Liver (tissue), 9 donors: Measurements from ENCODE around the gene CNTN1. TPM values are rescaled to one million over a fixed set of nuclear protein-coding genes. Genes with fewer than 3 reads are reported as not detected.

Source experiments
- DNase-seq: peaks from one replicate; pipeline ENCODE4 v3.0.0-alpha.2; 2017; ENCODE audit warnings: low spot score
- H3K27ac ChIP-seq, 2 donors: one replicate each; pipeline ENCODE4 v1.7.0; 2013; ENCODE audit warnings: inconsistent platforms in 2 of 2, low read length in 2 of 2, control low read depth in 1 of 2, low read depth in 1 of 2, mild to moderate bottlenecking in 1 of 2
- H3K27me3 ChIP-seq, 4 donors: one replicate each; pipeline versions ENCODE4 v1.6.1 to v1.7.0; 2013; ENCODE audit warnings: low read length in 3 of 4, inconsistent platforms in 1 of 4, mild to moderate bottlenecking in 1 of 4, moderate library complexity in 1 of 4; ENCODE audit not compliant: control insufficient read depth in 4 of 4, insufficient read depth in 4 of 4
- H3K36me3 ChIP-seq, 4 donors: one replicate each; pipeline versions ENCODE4 v1.6.1 to v1.7.0; 2013; ENCODE audit warnings: low read length in 3 of 4, mild to moderate bottlenecking in 3 of 4, low read depth in 1 of 4, moderate library complexity in 1 of 4; ENCODE audit not compliant: control insufficient read depth in 4 of 4, insufficient read depth in 3 of 4
- H3K4me1 ChIP-seq, 4 donors: one replicate each; pipeline versions ENCODE4 v1.6.1 to v1.7.0; 2013; ENCODE audit warnings: low read length in 3 of 4, mild to moderate bottlenecking in 3 of 4, moderate library complexity in 1 of 4; ENCODE audit not compliant: control insufficient read depth in 4 of 4, insufficient read depth in 4 of 4
- H3K4me3 ChIP-seq, 3 donors: one replicate each; pipeline versions ENCODE4 v1.6.1 to v1.7.0; 2013; ENCODE audit warnings: low read length in 3 of 3, control low read depth in 1 of 3, low read depth in 1 of 3, mild to moderate bottlenecking in 1 of 3
- H3K9ac ChIP-seq, 2 donors: one replicate each; pipeline ENCODE4 v1.7.0; 2013; ENCODE audit warnings: low read length in 2 of 2, mild to moderate bottlenecking in 2 of 2, moderate library complexity in 2 of 2, control low read depth in 1 of 2, low read depth in 1 of 2
- H3K9me3 ChIP-seq, 4 donors: one replicate each; pipeline versions ENCODE4 v1.6.1 to v1.7.0; 2013; ENCODE audit warnings: low read length in 3 of 4; ENCODE audit not compliant: control insufficient read depth in 4 of 4
- FOXA1 ChIP-seq: IDR thresholded peaks from 2 replicates; pipeline ENCODE4 v1.6.1; 2016; ENCODE audit warnings: antibody characterized with exemption
- GABPA ChIP-seq, 2 donors: IDR thresholded peaks in 1 of 2; conservative IDR thresholded peaks in 1 of 2; 2 replicates each; pipeline ENCODE4 v1.6.1; 2016; ENCODE audit warnings: antibody characterized with exemption in 2 of 2, mild to moderate bottlenecking in 1 of 2, moderate library complexity in 1 of 2
- HNF4A ChIP-seq, 2 donors: conservative IDR thresholded peaks; 2 replicates each; pipeline ENCODE4 v1.6.1; 2016; ENCODE audit warnings: antibody characterized with exemption in 2 of 2, mild to moderate bottlenecking in 2 of 2
- HNF4G ChIP-seq: IDR thresholded peaks from 2 replicates; pipeline ENCODE4 v1.6.1; 2016; ENCODE audit warnings: antibody characterized with exemption
- JUND ChIP-seq, 2 donors: IDR thresholded peaks; 2 replicates each; pipeline ENCODE4 v1.6.1; 2016; ENCODE audit warnings: antibody characterized with exemption in 2 of 2
- NR2F2 ChIP-seq: IDR thresholded peaks from 2 replicates; pipeline ENCODE4 v1.6.1; 2016; ENCODE audit warnings: antibody characterized with exemption
- RAD21 ChIP-seq, 2 donors: IDR thresholded peaks; 2 replicates each; pipeline ENCODE4 v1.6.1; 2016; ENCODE audit warnings: antibody characterized with exemption in 2 of 2, mild to moderate bottlenecking in 2 of 2
- RXRA ChIP-seq, 2 donors: IDR thresholded peaks; 2 replicates each; pipeline ENCODE4 v1.6.1; 2017 to 2018; ENCODE audit warnings: antibody characterized with exemption in 2 of 2, mild to moderate bottlenecking in 1 of 2
- SP1 ChIP-seq: IDR thresholded peaks from 2 replicates; pipeline ENCODE4 v1.6.1; 2018; ENCODE audit warnings: antibody characterized with exemption, mild to moderate bottlenecking
- TAF1 ChIP-seq: conservative IDR thresholded peaks from 2 replicates; pipeline ENCODE4 v1.6.1; 2016; ENCODE audit warnings: antibody characterized with exemption, mild to moderate bottlenecking
- YY1 ChIP-seq: IDR thresholded peaks from 2 replicates; pipeline ENCODE4 v1.6.1; 2016; ENCODE audit warnings: antibody characterized with exemption, mild to moderate bottlenecking
- WGBS: extraction: QIAGEN DNeasy Blood & Tissue Kit; methylation state at CpG from one replicate; pipeline ENCODE4 v1.1.7; 2013; 5-methylcytosine and 5-hydroxymethylcytosine counted together
- polyA plus RNA-seq, 2 donors: library from polyadenylated mRNA; stranded (reverse) in 1 of 2; unstranded in 1 of 2; fragments of 200-250 nt in 1 of 2; fragments of >200 nt in 1 of 2; fragmentation: Nextera tagmentation in 1 of 2; extraction: Ambion mirVana in 1 of 2; gene quantifications; one replicate each; pipeline versions ENCODE4 v1.2.1 to v1.2.3, GENCODE V29; 2013 to 2015
- total RNA-seq, 2 donors: library from RNA; depleted of rRNA; stranded (reverse); fragments of >200 nt; gene quantifications; one replicate each; pipeline ENCODE4 v1.2.3, GENCODE V29; 2014
- TF ChIP-seq, protein P1 (sequence below): fragments of 150-350 bp; IDR thresholded peaks from 2 replicates; pipeline ENCODE4 v1.5.1; 2017; ENCODE audit warnings: improper control_type of control experiment, low read depth, low read length; ENCODE audit not compliant: missing input control
- TF ChIP-seq, protein P2 (sequence below): IDR thresholded peaks from 2 replicates; pipeline ENCODE4 v1.6.1; 2016; ENCODE audit warnings: antibody characterized with exemption
- TF ChIP-seq, protein P3 (sequence below): IDR thresholded peaks from 2 replicates; pipeline ENCODE4 v1.6.1; 2016; ENCODE audit warnings: antibody characterized with exemption, mild to moderate bottlenecking
- TF ChIP-seq, protein P4 (sequence below): IDR thresholded peaks from 2 replicates; pipeline ENCODE4 v1.6.1; 2016; ENCODE audit warnings: antibody characterized with exemption
- TF ChIP-seq, protein P5 (sequence below): IDR thresholded peaks from 2 replicates; pipeline ENCODE4 v1.6.1; 2016; ENCODE audit warnings: antibody characterized with exemption
- donor health status: healthy.
- donor health status: healthy.
- donor health status: healthy.
- donor health status: healthy.
- donor health status: healthy.

Gene CNTN1
- total and polyA plus RNA-seq, 4 donors = 0.03 to 1.2 (median 0.43) TPM

DNA sequence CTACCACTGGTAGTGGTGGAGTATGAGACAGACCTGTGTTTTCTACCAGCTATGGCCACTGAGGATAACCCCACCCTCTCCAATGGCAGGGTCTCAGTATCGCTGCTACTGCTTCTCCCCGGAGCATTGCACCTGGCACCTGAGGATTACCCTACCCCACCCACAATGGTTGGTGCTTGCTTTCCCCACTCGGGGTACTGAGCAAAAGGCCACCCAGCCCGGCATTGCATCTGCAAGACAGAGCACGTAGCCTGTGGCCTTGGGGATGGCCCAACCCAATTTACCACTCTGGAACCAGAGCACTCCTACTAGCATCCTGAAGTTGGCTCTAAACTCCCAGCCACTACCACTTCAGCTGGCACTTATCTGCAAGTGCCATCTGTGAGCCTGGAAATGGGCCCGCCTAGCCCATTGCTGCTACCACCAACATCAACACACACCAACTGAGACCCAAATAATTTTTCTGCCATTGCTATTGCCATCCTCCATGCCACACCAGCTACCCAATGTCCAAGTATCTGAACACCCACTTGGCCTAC, 145.7 kb downstream of the CNTN1 start (continued):
- TF ChIP-seq, protein P1, sequence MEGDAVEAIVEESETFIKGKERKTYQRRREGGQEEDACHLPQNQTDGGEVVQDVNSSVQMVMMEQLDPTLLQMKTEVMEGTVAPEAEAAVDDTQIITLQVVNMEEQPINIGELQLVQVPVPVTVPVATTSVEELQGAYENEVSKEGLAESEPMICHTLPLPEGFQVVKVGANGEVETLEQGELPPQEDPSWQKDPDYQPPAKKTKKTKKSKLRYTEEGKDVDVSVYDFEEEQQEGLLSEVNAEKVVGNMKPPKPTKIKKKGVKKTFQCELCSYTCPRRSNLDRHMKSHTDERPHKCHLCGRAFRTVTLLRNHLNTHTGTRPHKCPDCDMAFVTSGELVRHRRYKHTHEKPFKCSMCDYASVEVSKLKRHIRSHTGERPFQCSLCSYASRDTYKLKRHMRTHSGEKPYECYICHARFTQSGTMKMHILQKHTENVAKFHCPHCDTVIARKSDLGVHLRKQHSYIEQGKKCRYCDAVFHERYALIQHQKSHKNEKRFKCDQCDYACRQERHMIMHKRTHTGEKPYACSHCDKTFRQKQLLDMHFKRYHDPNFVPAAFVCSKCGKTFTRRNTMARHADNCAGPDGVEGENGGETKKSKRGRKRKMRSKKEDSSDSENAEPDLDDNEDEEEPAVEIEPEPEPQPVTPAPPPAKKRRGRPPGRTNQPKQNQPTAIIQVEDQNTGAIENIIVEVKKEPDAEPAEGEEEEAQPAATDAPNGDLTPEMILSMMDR = no peak
- TF ChIP-seq FOXA1 = no peak
- no peak for TF ChIP-seq RAD21 (IDR thresholded peaks at IDR 0.05)
- TF ChIP-seq, protein P2, sequence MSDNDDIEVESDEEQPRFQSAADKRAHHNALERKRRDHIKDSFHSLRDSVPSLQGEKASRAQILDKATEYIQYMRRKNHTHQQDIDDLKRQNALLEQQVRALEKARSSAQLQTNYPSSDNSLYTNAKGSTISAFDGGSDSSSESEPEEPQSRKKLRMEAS = no peak
- TF ChIP-seq GABPA (IDR thresholded peaks at IDR 0.05 in 1 of 2, conservative IDR thresholded peaks at IDR 0.05 in 1 of 2) = no peak
- no peak for TF ChIP-seq NR2F2
- TF ChIP-seq SP1 = no peak
- TF ChIP-seq JUND (IDR thresholded peaks at IDR 0.05) = no peak
- no peak for TF ChIP-seq TAF1

DNA sequence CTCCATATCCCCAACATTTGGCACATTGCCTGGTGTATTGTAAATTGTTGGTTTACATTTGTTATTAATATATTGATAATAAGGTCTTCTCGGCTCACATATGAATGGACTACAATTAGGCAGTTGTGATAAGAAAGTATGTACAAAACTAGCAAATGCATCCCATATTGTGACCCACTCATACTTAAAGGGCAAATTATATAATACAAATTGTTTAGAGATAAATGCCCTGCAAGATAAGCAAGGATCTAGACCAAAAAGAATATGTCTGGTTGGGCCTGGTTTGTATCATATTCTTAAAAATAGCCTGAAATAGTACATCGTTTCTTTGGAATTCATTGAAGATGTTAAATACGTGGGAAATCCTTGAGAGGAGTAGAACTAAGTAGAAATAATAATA, 151.3 kb downstream of the CNTN1 start:
- WGBS = 60% methylated on average over 3 of the region's 3 CpGs
- no peak overlapping the region for H3K4me3 ChIP-seq
- no peak for DNase-seq
- no peaks in the 10 kb centered on the region for H3K36me3 ChIP-seq
- H3K4me1 ChIP-seq = no peaks in the 10 kb centered on the region
- H3K27me3 ChIP-seq = no peaks in the 10 kb centered on the region
- no peak overlapping the region for H3K27ac ChIP-seq
- no peak for TF ChIP-seq YY1
- TF ChIP-seq, protein P1 = no peak
- TF ChIP-seq TAF1 = no peak
- no peak for TF ChIP-seq HNF4G
- no peak for TF ChIP-seq SP1
- no peak for TF ChIP-seq NR2F2
- TF ChIP-seq, protein P3, sequence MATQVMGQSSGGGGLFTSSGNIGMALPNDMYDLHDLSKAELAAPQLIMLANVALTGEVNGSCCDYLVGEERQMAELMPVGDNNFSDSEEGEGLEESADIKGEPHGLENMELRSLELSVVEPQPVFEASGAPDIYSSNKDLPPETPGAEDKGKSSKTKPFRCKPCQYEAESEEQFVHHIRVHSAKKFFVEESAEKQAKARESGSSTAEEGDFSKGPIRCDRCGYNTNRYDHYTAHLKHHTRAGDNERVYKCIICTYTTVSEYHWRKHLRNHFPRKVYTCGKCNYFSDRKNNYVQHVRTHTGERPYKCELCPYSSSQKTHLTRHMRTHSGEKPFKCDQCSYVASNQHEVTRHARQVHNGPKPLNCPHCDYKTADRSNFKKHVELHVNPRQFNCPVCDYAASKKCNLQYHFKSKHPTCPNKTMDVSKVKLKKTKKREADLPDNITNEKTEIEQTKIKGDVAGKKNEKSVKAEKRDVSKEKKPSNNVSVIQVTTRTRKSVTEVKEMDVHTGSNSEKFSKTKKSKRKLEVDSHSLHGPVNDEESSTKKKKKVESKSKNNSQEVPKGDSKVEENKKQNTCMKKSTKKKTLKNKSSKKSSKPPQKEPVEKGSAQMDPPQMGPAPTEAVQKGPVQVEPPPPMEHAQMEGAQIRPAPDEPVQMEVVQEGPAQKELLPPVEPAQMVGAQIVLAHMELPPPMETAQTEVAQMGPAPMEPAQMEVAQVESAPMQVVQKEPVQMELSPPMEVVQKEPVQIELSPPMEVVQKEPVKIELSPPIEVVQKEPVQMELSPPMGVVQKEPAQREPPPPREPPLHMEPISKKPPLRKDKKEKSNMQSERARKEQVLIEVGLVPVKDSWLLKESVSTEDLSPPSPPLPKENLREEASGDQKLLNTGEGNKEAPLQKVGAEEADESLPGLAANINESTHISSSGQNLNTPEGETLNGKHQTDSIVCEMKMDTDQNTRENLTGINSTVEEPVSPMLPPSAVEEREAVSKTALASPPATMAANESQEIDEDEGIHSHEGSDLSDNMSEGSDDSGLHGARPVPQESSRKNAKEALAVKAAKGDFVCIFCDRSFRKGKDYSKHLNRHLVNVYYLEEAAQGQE = no peak
- no peak for TF ChIP-seq RXRA (IDR thresholded peaks at IDR 0.05)
- no peak overlapping the region for H3K9ac ChIP-seq
- no peaks in the 10 kb centered on the region for H3K9me3 ChIP-seq

DNA sequence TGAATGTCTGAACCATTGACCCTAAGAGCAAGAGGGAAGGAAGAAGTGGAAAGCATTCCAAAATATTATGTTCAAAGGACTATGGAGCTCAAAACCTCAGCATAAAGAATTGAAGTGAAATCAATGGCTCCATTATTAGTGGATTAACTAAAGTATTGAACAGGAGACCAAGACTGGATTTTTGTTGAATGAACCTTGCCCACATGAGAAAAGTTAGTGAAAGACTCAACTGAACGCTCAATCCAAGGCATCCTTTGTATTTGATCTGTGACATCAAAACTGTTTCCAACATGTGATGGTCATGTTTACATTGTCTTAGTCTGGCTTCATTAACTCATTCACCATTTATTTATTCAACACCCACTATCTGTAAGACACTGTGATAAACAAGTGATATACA, 161.0 kb downstream of the CNTN1 start:
- Histone ChIP-seq H3K9me3 (no peaks in the 10 kb centered on the region), H3K27me3 (no peaks in the 10 kb centered on the region), H3K9ac (no peak overlapping the region), H3K27ac (no peak overlapping the region), H3K4me1 (no peaks in the 10 kb centered on the region), H3K4me3 (no peak overlapping the region), H3K36me3 (no peaks in the 10 kb centered on the region)
- no peak for DNase-seq
- 25% methylated on average over 1 of the region's 1 CpG for WGBS
- TF ChIP-seq, protein P2 = no peak
- TF ChIP-seq JUND (IDR thresholded peaks at IDR 0.05) = no peak
- no peak for TF ChIP-seq YY1
- no peak for TF ChIP-seq NR2F2
- TF ChIP-seq, protein P4, sequence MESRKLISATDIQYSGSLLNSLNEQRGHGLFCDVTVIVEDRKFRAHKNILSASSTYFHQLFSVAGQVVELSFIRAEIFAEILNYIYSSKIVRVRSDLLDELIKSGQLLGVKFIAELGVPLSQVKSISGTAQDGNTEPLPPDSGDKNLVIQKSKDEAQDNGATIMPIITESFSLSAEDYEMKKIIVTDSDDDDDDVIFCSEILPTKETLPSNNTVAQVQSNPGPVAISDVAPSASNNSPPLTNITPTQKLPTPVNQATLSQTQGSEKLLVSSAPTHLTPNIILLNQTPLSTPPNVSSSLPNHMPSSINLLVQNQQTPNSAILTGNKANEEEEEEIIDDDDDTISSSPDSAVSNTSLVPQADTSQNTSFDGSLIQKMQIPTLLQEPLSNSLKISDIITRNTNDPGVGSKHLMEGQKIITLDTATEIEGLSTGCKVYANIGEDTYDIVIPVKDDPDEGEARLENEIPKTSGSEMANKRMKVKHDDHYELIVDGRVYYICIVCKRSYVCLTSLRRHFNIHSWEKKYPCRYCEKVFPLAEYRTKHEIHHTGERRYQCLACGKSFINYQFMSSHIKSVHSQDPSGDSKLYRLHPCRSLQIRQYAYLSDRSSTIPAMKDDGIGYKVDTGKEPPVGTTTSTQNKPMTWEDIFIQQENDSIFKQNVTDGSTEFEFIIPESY = no peak
- TF ChIP-seq TAF1 = no peak
- no peak for TF ChIP-seq SP1
- no peak for TF ChIP-seq FOXA1
- no peak for TF ChIP-seq GABPA (IDR thresholded peaks at IDR 0.05 in 1 of 2, conservative IDR thresholded peaks at IDR 0.05 in 1 of 2)
- no peak for TF ChIP-seq RAD21 (IDR thresholded peaks at IDR 0.05)
- TF ChIP-seq HNF4A (conservative IDR thresholded peaks at IDR 0.05) = no peak
- TF ChIP-seq, protein P5, sequence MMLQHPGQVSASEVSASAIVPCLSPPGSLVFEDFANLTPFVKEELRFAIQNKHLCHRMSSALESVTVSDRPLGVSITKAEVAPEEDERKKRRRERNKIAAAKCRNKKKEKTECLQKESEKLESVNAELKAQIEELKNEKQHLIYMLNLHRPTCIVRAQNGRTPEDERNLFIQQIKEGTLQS = no peak
- no peak for TF ChIP-seq RXRA (IDR thresholded peaks at IDR 0.05)
